Immature natural killer cell (primary cell): ENCODE results near the gene CALML5. TPM values are rescaled to one million over a fixed set of nuclear protein-coding genes. Genes with fewer than 3 reads are reported as not detected.

Source experiments
- DNase-seq, 3 donors: peaks; one replicate each; pipeline ENCODE4 v3.0.0; 2022; ENCODE audit warnings: mixed read lengths in 1 of 3
- H3K27ac Mint-ChIP-seq, 6 donors: one replicate each; pipeline ENCODE4 v1.8.0; 2020; ENCODE audit warnings: mixed read lengths in 6 of 6, mild to moderate bottlenecking in 5 of 6, inconsistent platforms in 4 of 6, moderate library complexity in 3 of 6
- H3K27me3 Mint-ChIP-seq, 3 donors: one replicate each; pipeline ENCODE4 v1.8.0; 2020 to 2021; ENCODE audit warnings: low read depth in 3 of 3, mild to moderate bottlenecking in 3 of 3, mixed read lengths in 3 of 3, moderate library complexity in 3 of 3, inconsistent platforms in 1 of 3
- H3K36me3 Mint-ChIP-seq, 3 donors: one replicate each; pipeline ENCODE4 v1.8.0; 2020; ENCODE audit warnings: mixed read lengths in 3 of 3, inconsistent platforms in 2 of 3, mild to moderate bottlenecking in 2 of 3
- H3K4me1 Mint-ChIP-seq, 2 donors: one replicate each; pipeline ENCODE4 v1.8.0; 2020; ENCODE audit warnings: inconsistent platforms in 2 of 2, mild to moderate bottlenecking in 2 of 2, mixed read lengths in 2 of 2, moderate library complexity in 1 of 2
- H3K4me3 Mint-ChIP-seq, 5 donors: one replicate each; pipeline ENCODE4 v1.8.0; 2020; ENCODE audit warnings: mild to moderate bottlenecking in 5 of 5, mixed read lengths in 5 of 5, inconsistent platforms in 3 of 5, moderate library complexity in 3 of 5
- H3K9me3 Mint-ChIP-seq, 6 donors: one replicate each; pipeline ENCODE4 v1.8.0; 2020; ENCODE audit warnings: mild to moderate bottlenecking in 6 of 6, mixed read lengths in 6 of 6, inconsistent platforms in 4 of 6, moderate library complexity in 3 of 6
- polyA plus RNA-seq, 3 donors: library from polyadenylated mRNA; unstranded; fragments of 300-500 nt; fragmentation: Illumina TruSeq; gene quantifications; one replicate each; pipeline ENCODE4 v1.2.3, GENCODE V29; 2021

Gene CALML5
- polyA plus RNA-seq, 3 donors from 2014 or later: not detected

- no peak overlapping the region for H3K27ac Mint-ChIP-seq
- DNase-seq: no peak
- H3K36me3 Mint-ChIP-seq: no peaks in the 10 kb centered on the region
- no peaks in the 10 kb centered on the region for H3K9me3 Mint-ChIP-seq
- peaks cover 2 to 11% (median 4%) of the 10 kb centered on the region in 3 donors for H3K27me3 Mint-ChIP-seq
- H3K4me1 Mint-ChIP-seq: no peaks in the 10 kb centered on the region
- no peak overlapping the region for H3K4me3 Mint-ChIP-seq
Measured at GRCh38 chr10:5506751-5507648, 7.6 kb upstream of the CALML5 start.

GRCh38 chr10:5506246-5506645, 6.9 kb upstream of the CALML5 start:
- Mint-ChIP-seq H3K36me3 (no peaks in the 10 kb centered on the region), H3K9me3 (no peaks in the 10 kb centered on the region), H3K27me3 (peaks cover 2 to 11% (median 4%) of the 10 kb centered on the region in 3 donors), H3K27ac (no peak overlapping the region), H3K4me1 (no peaks in the 10 kb centered on the region), H3K4me3 (no peak overlapping the region)
- no peak for DNase-seq

- H3K4me3 Mint-ChIP-seq: no peak overlapping the region
- no peaks in the 10 kb centered on the region for H3K9me3 Mint-ChIP-seq
- H3K4me1 Mint-ChIP-seq: no peaks in the 10 kb centered on the region
- peaks cover 2 to 11% (median 4%) of the 10 kb centered on the region in 3 donors for H3K27me3 Mint-ChIP-seq
- no peak overlapping the region for H3K27ac Mint-ChIP-seq
- no peaks in the 10 kb centered on the region for H3K36me3 Mint-ChIP-seq
- no peak for DNase-seq
Measured at GRCh38 chr10:5504146-5505072, 5.0 kb upstream of the CALML5 start.

- H3K4me1 Mint-ChIP-seq: no peaks in the 10 kb centered on the region
- no peak overlapping the region for H3K4me3 Mint-ChIP-seq
- peaks cover 2 to 11% (median 5%) of the 10 kb centered on the region in 3 donors for H3K27me3 Mint-ChIP-seq
- H3K36me3 Mint-ChIP-seq: no peaks in the 10 kb centered on the region
- no peak for DNase-seq
- H3K9me3 Mint-ChIP-seq: no peaks in the 10 kb centered on the region
- no peak overlapping the region for H3K27ac Mint-ChIP-seq
Measured at GRCh38 chr10:5503477-5503835, 4.1 kb upstream of the CALML5 start.

- Mint-ChIP-seq H3K27me3 (peaks cover 2 to 11% (median 5%) of the 10 kb centered on the region in 3 donors), H3K4me1 (no peaks in the 10 kb centered on the region), H3K4me3 (no peak overlapping the region), H3K9me3 (no peaks in the 10 kb centered on the region), H3K36me3 (no peaks in the 10 kb centered on the region), H3K27ac (no peak overlapping the region)
- no peak for DNase-seq
Measured at GRCh38 chr10:5502571-5503476, 3.5 kb upstream of the CALML5 start.

- H3K27me3 Mint-ChIP-seq: peaks cover 2 to 11% (median 5%) of the 10 kb centered on the region in 3 donors
- no peaks in the 10 kb centered on the region for H3K4me1 Mint-ChIP-seq
- DNase-seq: no peak
- no peak overlapping the region for H3K27ac Mint-ChIP-seq
- no peaks in the 10 kb centered on the region for H3K9me3 Mint-ChIP-seq
- no peak overlapping the region for H3K4me3 Mint-ChIP-seq
- no peaks in the 10 kb centered on the region for H3K36me3 Mint-ChIP-seq
Measured at GRCh38 chr10:5502061-5502521, 2.7 kb upstream of the CALML5 start.

- no peaks in the 10 kb centered on the region for H3K36me3 Mint-ChIP-seq
- H3K4me3 Mint-ChIP-seq: no peak overlapping the region
- no peaks in the 10 kb centered on the region for H3K4me1 Mint-ChIP-seq
- DNase-seq: no peak
- peaks cover 2 to 9% (median 5%) of the 10 kb centered on the region in 3 donors for H3K27me3 Mint-ChIP-seq
- no peaks in the 10 kb centered on the region for H3K9me3 Mint-ChIP-seq
- no peak overlapping the region for H3K27ac Mint-ChIP-seq
Measured at GRCh38 chr10:5500910-5501309, 1.5 kb upstream of the CALML5 start.

GRCh38 chr10:5500162-5500670, 846 bp upstream of the CALML5 start:
- peaks cover 2 to 8% (median 6%) of the 10 kb centered on the region in 3 donors for H3K27me3 Mint-ChIP-seq

GRCh38 chr10:5498791-5499492, 428 bp downstream of the CALML5 start:
- no peaks in the 10 kb centered on the region for H3K9me3 Mint-ChIP-seq
- H3K27ac Mint-ChIP-seq: no peak overlapping the region
- H3K4me3 Mint-ChIP-seq: no peak overlapping the region
- no peak for DNase-seq
- H3K4me1 Mint-ChIP-seq: no peaks in the 10 kb centered on the region
- no peaks in the 10 kb centered on the region for H3K36me3 Mint-ChIP-seq
- peaks cover 2 to 6% (median 6%) of the 10 kb centered on the region in 3 donors for H3K27me3 Mint-ChIP-seq

More at GRCh38 chr10:5500162-5500670, 846 bp upstream of the CALML5 start:
- Mint-ChIP-seq H3K4me3 (no peak overlapping the region), H3K36me3 (no peaks in the 10 kb centered on the region), H3K9me3 (no peaks in the 10 kb centered on the region), H3K4me1 (no peaks in the 10 kb centered on the region), H3K27ac (no peak overlapping the region)
- DNase-seq: no peak

- no peaks in the 10 kb centered on the region for H3K36me3 Mint-ChIP-seq
- no peaks in the 10 kb centered on the region for H3K9me3 Mint-ChIP-seq
- H3K4me3 Mint-ChIP-seq: no peak overlapping the region
- no peak overlapping the region for H3K27ac Mint-ChIP-seq
- H3K27me3 Mint-ChIP-seq: peaks cover 2 to 6% (median 4%) of the 10 kb centered on the region in 3 donors
- DNase-seq: no peak
- H3K4me1 Mint-ChIP-seq: no peaks in the 10 kb centered on the region
Measured at GRCh38 chr10:5497948-5498730, 1.2 kb downstream of the CALML5 start.

- Mint-ChIP-seq H3K27ac (no peak overlapping the region), H3K4me1 (no peaks in the 10 kb centered on the region), H3K4me3 (no peak overlapping the region), H3K27me3 (peaks cover 1 to 4% (median 2%) of the 10 kb centered on the region in 3 donors), H3K36me3 (no peaks in the 10 kb centered on the region), H3K9me3 (no peaks in the 10 kb centered on the region)
- no peak for DNase-seq
Measured at GRCh38 chr10:5497289-5497688, 2.1 kb downstream of the CALML5 start.
